ENCODE measurements around the gene OR1B1. TPM values are rescaled to one million over a fixed set of nuclear protein-coding genes. Genes with fewer than 3 reads are reported as not detected.
A peak's percentile ranks its signal among the peaks of the same experiment; 100 is the strongest.

Gene OR1B1
- total RNA-seq, 1 experiment from 2014 or later, result not detected

GRCh38 chr9:122642226-122642625 lies 15.2 kb downstream of the OR1B1 start:
- POLR2A ChIA-PET (ENCODE audit: low non-redundant PET), result no interaction called here
- DNase-seq (ENCODE audit: low spot score), result peak; percentile 2
- no peaks in the 10 kb centered on the region for H3K36me3 ChIP-seq (ENCODE audit: insufficient read depth, low read length, poor library complexity, severe bottlenecking)
- no peaks in the 10 kb centered on the region for H3K4me1 ChIP-seq (ENCODE audit: insufficient read depth, low read length, poor library complexity, severe bottlenecking)
- H3K9me3 ChIP-seq (ENCODE audit: low read depth, low read length, poor library complexity, severe bottlenecking), result no peaks in the 10 kb centered on the region
- intact Hi-C loops (cut with micrococcal nuclease; ENCODE audit: unreplicated experiment), result no loop called here
- H3K27ac ChIP-seq (ENCODE audit: low read depth, low read length, poor library complexity, severe bottlenecking), result no peak overlapping the region
- TF ChIP-seq CTCF (conservative IDR thresholded peaks at IDR 0.05; ENCODE audit: low read depth, low read length), result no peak
- no peak for TF ChIP-seq EZH2 (IDR thresholded peaks at IDR 0.05; ENCODE audit: borderline replicate concordance, low read depth, low read length, poor library complexity, severe bottlenecking)
- H3K4me3 ChIP-seq (ENCODE audit: low read depth, low read length, poor library complexity, severe bottlenecking), result no peak overlapping the region
- no TSS peak for BruUV-seq (replicated peaks)
- CTCF ChIA-PET, result no interaction called here
- H3K27me3 ChIP-seq (replicated peaks; ENCODE audit: insufficient read depth, low read depth, low read length, poor library complexity), result peaks cover 15% of the 10 kb centered on the region

GRCh38 chr9:122619996-122620395 lies 37.4 kb downstream of the OR1B1 start:
- ChIA-PET POLR2A (ENCODE audit: low non-redundant PET) (no interaction called here), CTCF (no interaction called here)
- Histone ChIP-seq H3K4me3 (ENCODE audit: low read depth, low read length, poor library complexity, severe bottlenecking) (no peak overlapping the region), H3K27ac (ENCODE audit: low read depth, low read length, poor library complexity, severe bottlenecking) (no peak overlapping the region), H3K36me3 (ENCODE audit: insufficient read depth, low read length, poor library complexity, severe bottlenecking) (no peaks in the 10 kb centered on the region), H3K4me1 (ENCODE audit: insufficient read depth, low read length, poor library complexity, severe bottlenecking) (no peaks in the 10 kb centered on the region), H3K9me3 (ENCODE audit: low read depth, low read length, poor library complexity, severe bottlenecking) (no peaks in the 10 kb centered on the region), H3K27me3 (replicated peaks; ENCODE audit: insufficient read depth, low read depth, low read length, poor library complexity) (peaks cover 6% of the 10 kb centered on the region)
- DNase-seq (ENCODE audit: low spot score), result no peak
- BruUV-seq (replicated peaks), result no TSS peak
- intact Hi-C loops (cut with micrococcal nuclease; ENCODE audit: unreplicated experiment), result no loop called here
- TF ChIP-seq CTCF (conservative IDR thresholded peaks at IDR 0.05; ENCODE audit: low read depth, low read length) (no peak), EZH2 (IDR thresholded peaks at IDR 0.05; ENCODE audit: borderline replicate concordance, low read depth, low read length, poor library complexity, severe bottlenecking) (no peak)

GRCh38 chr9:122614362-122614761 lies 43.1 kb downstream of the OR1B1 start, which contains the start of gene OR1Q1:
TSS of gene OR1Q1 (plus strand) at chr9:122614738. CDS start at chr9:122614738, 0 bp downstream.
- POLR2A ChIA-PET (ENCODE audit: low non-redundant PET), result no interaction called here
- no peak for DNase-seq (ENCODE audit: low spot score)
- no peak for TF ChIP-seq CTCF (conservative IDR thresholded peaks at IDR 0.05; ENCODE audit: low read depth, low read length)
- no peak for TF ChIP-seq EZH2 (IDR thresholded peaks at IDR 0.05; ENCODE audit: borderline replicate concordance, low read depth, low read length, poor library complexity, severe bottlenecking)
- no peaks in the 10 kb centered on the region for H3K4me1 ChIP-seq (ENCODE audit: insufficient read depth, low read length, poor library complexity, severe bottlenecking)
- CTCF ChIA-PET, result no interaction called here
- H3K9me3 ChIP-seq (ENCODE audit: low read depth, low read length, poor library complexity, severe bottlenecking), result no peaks in the 10 kb centered on the region
- H3K27me3 ChIP-seq (replicated peaks; ENCODE audit: insufficient read depth, low read depth, low read length, poor library complexity), result peaks cover 12% of the 10 kb centered on the region
- H3K4me3 ChIP-seq (ENCODE audit: low read depth, low read length, poor library complexity, severe bottlenecking), result no peak within 1 kb of the TSS
- intact Hi-C loops (cut with micrococcal nuclease; ENCODE audit: unreplicated experiment), result no loop called here
- no TSS peak for BruUV-seq (replicated peaks)
- no peaks in the 10 kb centered on the region for H3K36me3 ChIP-seq (ENCODE audit: insufficient read depth, low read length, poor library complexity, severe bottlenecking)
- H3K27ac ChIP-seq (ENCODE audit: low read depth, low read length, poor library complexity, severe bottlenecking), result no peak within 1 kb of the TSS
